Measurements from ENCODE around the gene JPH3.

DNA sequence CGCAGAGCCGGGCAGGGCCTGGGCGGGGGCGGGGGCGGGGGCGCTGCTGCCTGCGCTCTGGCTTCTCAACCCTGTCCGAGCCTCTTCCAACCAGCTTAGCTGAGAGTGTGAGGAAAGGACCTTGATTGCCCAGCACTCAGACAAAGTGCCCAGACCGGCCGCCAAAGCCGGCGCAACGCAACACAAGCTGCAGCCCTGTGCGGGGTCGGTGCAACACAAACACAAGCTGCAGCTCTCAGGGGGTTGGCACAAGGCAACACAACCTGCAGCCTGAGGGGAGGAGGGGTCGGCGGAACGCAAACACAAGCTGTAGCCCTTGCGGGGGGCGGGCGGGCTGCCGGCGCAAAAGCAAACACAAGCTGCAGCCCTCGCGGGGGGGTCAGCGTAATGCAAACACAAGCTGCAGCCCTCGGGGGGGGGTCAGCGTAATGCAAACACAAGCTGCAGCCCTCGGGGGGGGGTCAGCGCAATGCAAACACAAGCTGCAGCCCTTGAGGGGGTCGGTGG, 103.5 kb downstream of the JPH3 start:
- no peak for TF ChIP-seq ZBED1 (IDR thresholded peaks at IDR 0.05; ENCODE audit: borderline replicate concordance)
- TF ChIP-seq, protein P1, sequence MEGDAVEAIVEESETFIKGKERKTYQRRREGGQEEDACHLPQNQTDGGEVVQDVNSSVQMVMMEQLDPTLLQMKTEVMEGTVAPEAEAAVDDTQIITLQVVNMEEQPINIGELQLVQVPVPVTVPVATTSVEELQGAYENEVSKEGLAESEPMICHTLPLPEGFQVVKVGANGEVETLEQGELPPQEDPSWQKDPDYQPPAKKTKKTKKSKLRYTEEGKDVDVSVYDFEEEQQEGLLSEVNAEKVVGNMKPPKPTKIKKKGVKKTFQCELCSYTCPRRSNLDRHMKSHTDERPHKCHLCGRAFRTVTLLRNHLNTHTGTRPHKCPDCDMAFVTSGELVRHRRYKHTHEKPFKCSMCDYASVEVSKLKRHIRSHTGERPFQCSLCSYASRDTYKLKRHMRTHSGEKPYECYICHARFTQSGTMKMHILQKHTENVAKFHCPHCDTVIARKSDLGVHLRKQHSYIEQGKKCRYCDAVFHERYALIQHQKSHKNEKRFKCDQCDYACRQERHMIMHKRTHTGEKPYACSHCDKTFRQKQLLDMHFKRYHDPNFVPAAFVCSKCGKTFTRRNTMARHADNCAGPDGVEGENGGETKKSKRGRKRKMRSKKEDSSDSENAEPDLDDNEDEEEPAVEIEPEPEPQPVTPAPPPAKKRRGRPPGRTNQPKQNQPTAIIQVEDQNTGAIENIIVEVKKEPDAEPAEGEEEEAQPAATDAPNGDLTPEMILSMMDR (IDR thresholded peaks at IDR 0.05 in 2 of 3, conservative IDR thresholded peaks at IDR 0.05 in 1 of 3; ENCODE audit: control insufficient read depth in 2 of 3, extremely low read depth in 1 of 3, insufficient read depth in 1 of 3, low read depth in 3 of 3, low read length in 3 of 3), result no peak
- TF ChIP-seq POLR2A (IDR thresholded peaks at IDR 0.05; ENCODE audit: low read depth, low read length), result no peak
- no peak for TF ChIP-seq BHLHE40 (IDR thresholded peaks at IDR 0.05; ENCODE audit: borderline replicate concordance in 1 of 2, low read depth in 2 of 2, low read length in 1 of 2)
- TF ChIP-seq, protein P2, sequence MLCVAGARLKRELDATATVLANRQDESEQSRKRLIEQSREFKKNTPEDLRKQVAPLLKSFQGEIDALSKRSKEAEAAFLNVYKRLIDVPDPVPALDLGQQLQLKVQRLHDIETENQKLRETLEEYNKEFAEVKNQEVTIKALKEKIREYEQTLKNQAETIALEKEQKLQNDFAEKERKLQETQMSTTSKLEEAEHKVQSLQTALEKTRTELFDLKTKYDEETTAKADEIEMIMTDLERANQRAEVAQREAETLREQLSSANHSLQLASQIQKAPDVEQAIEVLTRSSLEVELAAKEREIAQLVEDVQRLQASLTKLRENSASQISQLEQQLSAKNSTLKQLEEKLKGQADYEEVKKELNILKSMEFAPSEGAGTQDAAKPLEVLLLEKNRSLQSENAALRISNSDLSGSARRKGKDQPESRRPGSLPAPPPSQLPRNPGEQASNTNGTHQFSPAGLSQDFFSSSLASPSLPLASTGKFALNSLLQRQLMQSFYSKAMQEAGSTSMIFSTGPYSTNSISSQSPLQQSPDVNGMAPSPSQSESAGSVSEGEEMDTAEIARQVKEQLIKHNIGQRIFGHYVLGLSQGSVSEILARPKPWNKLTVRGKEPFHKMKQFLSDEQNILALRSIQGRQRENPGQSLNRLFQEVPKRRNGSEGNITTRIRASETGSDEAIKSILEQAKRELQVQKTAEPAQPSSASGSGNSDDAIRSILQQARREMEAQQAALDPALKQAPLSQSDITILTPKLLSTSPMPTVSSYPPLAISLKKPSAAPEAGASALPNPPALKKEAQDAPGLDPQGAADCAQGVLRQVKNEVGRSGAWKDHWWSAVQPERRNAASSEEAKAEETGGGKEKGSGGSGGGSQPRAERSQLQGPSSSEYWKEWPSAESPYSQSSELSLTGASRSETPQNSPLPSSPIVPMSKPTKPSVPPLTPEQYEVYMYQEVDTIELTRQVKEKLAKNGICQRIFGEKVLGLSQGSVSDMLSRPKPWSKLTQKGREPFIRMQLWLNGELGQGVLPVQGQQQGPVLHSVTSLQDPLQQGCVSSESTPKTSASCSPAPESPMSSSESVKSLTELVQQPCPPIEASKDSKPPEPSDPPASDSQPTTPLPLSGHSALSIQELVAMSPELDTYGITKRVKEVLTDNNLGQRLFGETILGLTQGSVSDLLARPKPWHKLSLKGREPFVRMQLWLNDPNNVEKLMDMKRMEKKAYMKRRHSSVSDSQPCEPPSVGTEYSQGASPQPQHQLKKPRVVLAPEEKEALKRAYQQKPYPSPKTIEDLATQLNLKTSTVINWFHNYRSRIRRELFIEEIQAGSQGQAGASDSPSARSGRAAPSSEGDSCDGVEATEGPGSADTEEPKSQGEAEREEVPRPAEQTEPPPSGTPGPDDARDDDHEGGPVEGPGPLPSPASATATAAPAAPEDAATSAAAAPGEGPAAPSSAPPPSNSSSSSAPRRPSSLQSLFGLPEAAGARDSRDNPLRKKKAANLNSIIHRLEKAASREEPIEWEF (IDR thresholded peaks at IDR 0.05; ENCODE audit: insufficient replicate concordance, low read depth, low read length), result no peak
- TF ChIP-seq EGR1 (IDR thresholded peaks at IDR 0.05; ENCODE audit: borderline replicate concordance in 1 of 2, low read depth in 2 of 2, low read length in 2 of 2), result no peak
- no peak for TF ChIP-seq ASH2L (IDR thresholded peaks at IDR 0.05; ENCODE audit: borderline replicate concordance, low read depth)
- TF ChIP-seq MYC (IDR thresholded peaks at IDR 0.05; ENCODE audit: insufficient read depth, insufficient read length, insufficient replicate concordance, low read length, severe bottlenecking), result no peak
- TF ChIP-seq TBL1XR1 (IDR thresholded peaks at IDR 0.05; ENCODE audit: low read depth, low read length), result no peak
- no peak for TF ChIP-seq NFIC (IDR thresholded peaks at IDR 0.05; ENCODE audit: low read depth, low read length)
- TF ChIP-seq HCFC1 (IDR thresholded peaks at IDR 0.05; ENCODE audit: low read length), result no peak
- TF ChIP-seq TAF1 (IDR thresholded peaks at IDR 0.05; ENCODE audit: borderline replicate concordance, low read depth, low read length), result no peak
- TF ChIP-seq, protein P3, sequence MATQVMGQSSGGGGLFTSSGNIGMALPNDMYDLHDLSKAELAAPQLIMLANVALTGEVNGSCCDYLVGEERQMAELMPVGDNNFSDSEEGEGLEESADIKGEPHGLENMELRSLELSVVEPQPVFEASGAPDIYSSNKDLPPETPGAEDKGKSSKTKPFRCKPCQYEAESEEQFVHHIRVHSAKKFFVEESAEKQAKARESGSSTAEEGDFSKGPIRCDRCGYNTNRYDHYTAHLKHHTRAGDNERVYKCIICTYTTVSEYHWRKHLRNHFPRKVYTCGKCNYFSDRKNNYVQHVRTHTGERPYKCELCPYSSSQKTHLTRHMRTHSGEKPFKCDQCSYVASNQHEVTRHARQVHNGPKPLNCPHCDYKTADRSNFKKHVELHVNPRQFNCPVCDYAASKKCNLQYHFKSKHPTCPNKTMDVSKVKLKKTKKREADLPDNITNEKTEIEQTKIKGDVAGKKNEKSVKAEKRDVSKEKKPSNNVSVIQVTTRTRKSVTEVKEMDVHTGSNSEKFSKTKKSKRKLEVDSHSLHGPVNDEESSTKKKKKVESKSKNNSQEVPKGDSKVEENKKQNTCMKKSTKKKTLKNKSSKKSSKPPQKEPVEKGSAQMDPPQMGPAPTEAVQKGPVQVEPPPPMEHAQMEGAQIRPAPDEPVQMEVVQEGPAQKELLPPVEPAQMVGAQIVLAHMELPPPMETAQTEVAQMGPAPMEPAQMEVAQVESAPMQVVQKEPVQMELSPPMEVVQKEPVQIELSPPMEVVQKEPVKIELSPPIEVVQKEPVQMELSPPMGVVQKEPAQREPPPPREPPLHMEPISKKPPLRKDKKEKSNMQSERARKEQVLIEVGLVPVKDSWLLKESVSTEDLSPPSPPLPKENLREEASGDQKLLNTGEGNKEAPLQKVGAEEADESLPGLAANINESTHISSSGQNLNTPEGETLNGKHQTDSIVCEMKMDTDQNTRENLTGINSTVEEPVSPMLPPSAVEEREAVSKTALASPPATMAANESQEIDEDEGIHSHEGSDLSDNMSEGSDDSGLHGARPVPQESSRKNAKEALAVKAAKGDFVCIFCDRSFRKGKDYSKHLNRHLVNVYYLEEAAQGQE (IDR thresholded peaks at IDR 0.05; ENCODE audit: low read depth, low read length), result no peak
- TF ChIP-seq BCL11A (IDR thresholded peaks at IDR 0.05; ENCODE audit: low read depth, low read length), result no peak

Data from GM12878 (cell line).